ENCODE measurements around the gene TSACC. TPM values are rescaled to one million over a fixed set of nuclear protein-coding genes. Genes with fewer than 3 reads are reported as not detected.

Gene TSACC
- total and polyA plus RNA-seq, 4 donors: 0.29 to 0.45 TPM; not detected in 2

GRCh38 chr1:156293098-156293434 lies 45.3 kb upstream of the TSACC start:
- peaks cover 0 to 14% (median 2%) of the 10 kb centered on the region in 5 donors for H3K4me1 ChIP-seq (ENCODE audit: control insufficient read depth in 5 of 5, insufficient read depth in 5 of 5, low read length in 5 of 5)
- no peaks in the 10 kb centered on the region for H3K27me3 ChIP-seq (ENCODE audit: control insufficient read depth in 3 of 3, insufficient read depth in 3 of 3, low read length in 2 of 3)
- H3K9ac ChIP-seq (ENCODE audit: insufficient read depth in 1 of 2, low read length in 2 of 2): no peak overlapping the region
- no peak for TF ChIP-seq CTCF (IDR thresholded peaks at IDR 0.05; ENCODE audit: control extremely low read depth, extremely low read depth)
- 91 to 97% methylated on average over 8 of the region's 8 CpGs for WGBS, 2 donors
- no peak overlapping the region for H3K4me3 ChIP-seq
- no peak for DNase-seq
- no peak overlapping the region for H3K27ac ChIP-seq (ENCODE audit: low read depth in 1 of 2, low read length in 1 of 2)
- H3K9me3 ChIP-seq (ENCODE audit: control insufficient read depth in 4 of 4, insufficient read depth in 3 of 4, low read length in 3 of 4): no peaks in the 10 kb centered on the region
- ATAC-seq (ENCODE audit: insufficient read depth, low FRiP score): no peak
- peaks cover 0 to 8% (median 4%) of the 10 kb centered on the region in 4 donors for H3K36me3 ChIP-seq (ENCODE audit: control insufficient read depth in 4 of 4, insufficient read depth in 4 of 4, low read length in 4 of 4)

- DNase-seq (no peak), ATAC-seq (ENCODE audit: insufficient read depth, low FRiP score) (no peak)
- Histone ChIP-seq H3K9ac (ENCODE audit: insufficient read depth in 1 of 2, low read length in 2 of 2) (no peak overlapping the region), H3K36me3 (ENCODE audit: control insufficient read depth in 4 of 4, insufficient read depth in 4 of 4, low read length in 4 of 4) (peaks cover 0 to 3% (median 2%) of the 10 kb centered on the region in 4 donors), H3K4me3 (no peak overlapping the region), H3K27me3 (ENCODE audit: control insufficient read depth in 3 of 3, insufficient read depth in 3 of 3, low read length in 2 of 3) (no peaks in the 10 kb centered on the region), H3K27ac (ENCODE audit: low read depth in 1 of 2, low read length in 1 of 2) (no peak overlapping the region), H3K4me1 (ENCODE audit: control insufficient read depth in 5 of 5, insufficient read depth in 5 of 5, low read length in 5 of 5) (peaks cover 0 to 14% (median 2%) of the 10 kb centered on the region in 5 donors), H3K9me3 (ENCODE audit: control insufficient read depth in 4 of 4, insufficient read depth in 3 of 4, low read length in 3 of 4) (no peaks in the 10 kb centered on the region)
- TF ChIP-seq CTCF (IDR thresholded peaks at IDR 0.05; ENCODE audit: control extremely low read depth, extremely low read depth): no peak
- WGBS, 2 donors: 89 to 94% methylated on average over 9 of the region's 9 CpGs
Observed at GRCh38 chr1:156293895-156294294, 44.4 kb upstream of the TSACC start.

GRCh38 chr1:156295391-156295947 lies 42.9 kb upstream of the TSACC start, which contains the start of gene GLMP:
Gene GLMP (minus strand): TSS chr1:156295679. CDS start chr1:156295645, 34 bp downstream.
- H3K27me3 ChIP-seq (ENCODE audit: control insufficient read depth in 3 of 3, insufficient read depth in 3 of 3, low read length in 2 of 3): no peaks in the 10 kb centered on the region
- 1% methylated on average over 17 of the region's 17 CpGs for WGBS, 2 donors
- peak; percentile 62 for ATAC-seq (ENCODE audit: insufficient read depth, low FRiP score)

More at GRCh38 chr1:156295391-156295947, 42.9 kb upstream of the TSACC start, which contains the start of gene GLMP:
- Histone ChIP-seq H3K4me3 (peak within 1 kb of the TSS; percentile 75), H3K27ac (ENCODE audit: low read depth in 1 of 2, low read length in 1 of 2) (peak within 1 kb of the TSS in 1 of 2 donors; percentile 60), H3K4me1 (ENCODE audit: control insufficient read depth in 5 of 5, insufficient read depth in 5 of 5, low read length in 5 of 5) (peaks cover 0 to 14% (median 2%) of the 10 kb centered on the region in 5 donors), H3K9ac (ENCODE audit: insufficient read depth in 1 of 2, low read length in 2 of 2) (peak within 1 kb of the TSS in 1 of 2 donors; percentile 87), H3K9me3 (ENCODE audit: control insufficient read depth in 4 of 4, insufficient read depth in 3 of 4, low read length in 3 of 4) (no peaks in the 10 kb centered on the region), H3K36me3 (ENCODE audit: control insufficient read depth in 4 of 4, insufficient read depth in 4 of 4, low read length in 4 of 4) (peaks cover 0 to 3% (median 1%) of the 10 kb centered on the region in 4 donors)
- peak; percentile 69 to 91 (median 81) for DNase-seq
- no peak for TF ChIP-seq CTCF (IDR thresholded peaks at IDR 0.05; ENCODE audit: control extremely low read depth, extremely low read depth)

Data from lung (tissue), 12 donors.